Activated T-helper 1 cell treated with anti-CD3 and anti-CD28 coated beads, Interleukin-12 subunit alpha, Interleukin-12 subunit beta, Interleukin-2, Interleukin-4 antibody, amounts not matched to agents 30 ng/mL and 10 ng/mL and 1 ng/mL, durations not matched to agents 14 hours and 24 hours and 36 hours (primary cell): Measurements from ENCODE around the gene TMEM219. TPM values are rescaled to one million over a fixed set of nuclear protein-coding genes. Genes with fewer than 3 reads are reported as not detected.
A peak's percentile ranks its signal among the peaks of the same experiment; 100 is the strongest.
"Not testable (repeated sequence)": the region's sequence is repeated elsewhere in the genome, so short reads cannot be mapped to it uniquely, and the experiment has no call there.

Source experiments
- DNase-seq: peaks from one replicate; pipeline ENCODE4 v3.0.0; 2021; ENCODE audit warnings: low spot score
- H3K27ac Mint-ChIP-seq: one replicate; pipeline ENCODE4 v1.8.0; 2021; ENCODE audit warnings: mild to moderate bottlenecking, mixed read lengths
- H3K27me3 Mint-ChIP-seq: one replicate; pipeline ENCODE4 v1.8.0; 2022; ENCODE audit warnings: mild to moderate bottlenecking, moderate library complexity, mixed read lengths; ENCODE audit not compliant: insufficient read depth
- H3K36me3 Mint-ChIP-seq: one replicate; pipeline ENCODE4 v1.8.0; 2021; ENCODE audit warnings: low read depth, mixed read lengths
- H3K4me1 Mint-ChIP-seq: one replicate; pipeline ENCODE4 v1.8.0; 2021; ENCODE audit warnings: low read depth, mixed read lengths
- H3K4me3 Mint-ChIP-seq: one replicate; pipeline ENCODE4 v1.8.0; 2021; ENCODE audit warnings: mild to moderate bottlenecking, moderate library complexity, mixed read lengths
- H3K9me3 Mint-ChIP-seq: one replicate; pipeline ENCODE4 v1.8.0; 2021; ENCODE audit warnings: mixed read lengths
- intact Hi-C: fragments of 100-400 bp; cut with micrococcal nuclease; formaldehyde crosslinking; loops from one replicate; pipeline ENCODE4 v1.15.1; 2024
- total RNA-seq: library from RNA; stranded (reverse); gene quantifications from 2 replicates; pipeline ENCODE4 v1.2.3, GENCODE V29; 2022

Gene TMEM219
- total RNA-seq, 1 donor from 2014 or later: 43.7 TPM

DNA sequence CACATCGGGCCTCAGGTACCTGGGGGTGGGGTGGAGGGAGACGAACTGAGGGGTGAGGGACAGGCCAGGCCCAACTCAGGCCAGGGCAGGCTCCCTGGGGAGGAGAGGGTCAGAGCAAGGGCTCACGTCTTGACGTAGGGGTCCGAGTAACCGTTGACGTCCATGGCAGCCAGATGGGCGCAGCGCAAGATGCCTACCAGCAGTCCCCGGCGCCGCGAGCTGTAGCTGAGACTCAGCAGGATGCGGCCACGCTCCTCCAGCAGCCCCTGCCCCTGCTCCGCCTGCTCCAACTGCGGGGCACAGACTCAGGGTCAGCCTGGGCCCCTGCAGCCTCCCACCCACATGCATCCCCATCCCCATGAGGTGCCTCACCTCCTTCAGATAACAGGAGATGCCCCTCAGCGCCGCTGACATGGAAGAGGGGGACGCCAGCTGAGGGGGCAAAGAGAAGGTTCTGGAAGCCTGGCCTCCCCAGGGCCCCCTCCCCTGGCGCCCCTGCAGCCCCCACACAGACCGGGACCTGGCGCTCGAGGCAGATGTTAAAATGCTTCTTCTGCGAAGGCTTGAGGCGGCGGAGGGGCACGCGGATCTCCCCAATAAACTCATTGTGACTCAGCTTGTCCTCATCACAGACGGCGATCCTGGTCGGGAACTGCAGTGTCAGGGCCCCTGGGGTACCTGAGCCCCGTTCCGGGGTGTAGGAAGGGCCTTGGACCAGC lies 44.9 kb downstream of the TMEM219 start:
- H3K27ac Mint-ChIP-seq: no peak overlapping the region
- H3K4me3 Mint-ChIP-seq: no peak overlapping the region
- H3K4me1 Mint-ChIP-seq: peaks cover 2% of the 10 kb centered on the region
- intact Hi-C loops: loop anchor here (5.0 kb wide), 1 partner anchor 305 kb away; no protein-coding TSS in a partner anchor
- DNase-seq: no peak
- H3K36me3 Mint-ChIP-seq: peaks cover 8% of the 10 kb centered on the region
- peaks cover 20% of the 10 kb centered on the region for H3K27me3 Mint-ChIP-seq
- no peaks in the 10 kb centered on the region for H3K9me3 Mint-ChIP-seq

DNA sequence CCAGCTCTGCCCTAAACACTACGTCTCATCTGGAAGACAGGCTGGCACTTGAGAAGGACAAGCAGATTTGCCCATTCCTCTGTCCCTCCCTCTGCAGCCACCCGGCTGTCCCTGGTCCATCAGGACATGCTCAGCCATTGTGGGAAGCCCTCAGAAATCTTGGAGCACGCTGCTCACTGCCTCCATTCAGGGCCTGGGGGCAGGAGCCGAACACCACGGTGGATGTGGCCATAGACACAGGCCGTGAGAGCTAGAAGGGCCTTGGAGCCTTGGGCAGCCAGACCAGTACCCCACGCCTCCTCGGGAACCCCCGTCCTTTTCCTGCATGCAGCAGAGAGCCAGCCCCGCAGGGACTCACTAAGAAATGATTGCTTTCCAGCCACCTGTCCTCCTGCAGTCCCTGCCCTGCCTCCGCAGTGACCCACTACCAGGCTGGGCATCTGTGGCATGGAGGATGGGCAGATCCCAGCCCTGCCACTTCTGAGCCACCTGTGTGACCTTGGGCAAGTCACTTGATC lies 45.6 kb downstream of the TMEM219 start:
- intact Hi-C loops: loop anchor here (5.0 kb wide), 1 partner anchor 305 kb away; no protein-coding TSS in a partner anchor
- Mint-ChIP-seq H3K36me3 (peaks cover 3% of the 10 kb centered on the region), H3K27me3 (peaks cover 25% of the 10 kb centered on the region), H3K4me1 (peaks cover 6% of the 10 kb centered on the region), H3K9me3 (no peaks in the 10 kb centered on the region), H3K27ac (no peak overlapping the region), H3K4me3 (no peak overlapping the region)
- no peak for DNase-seq

DNA sequence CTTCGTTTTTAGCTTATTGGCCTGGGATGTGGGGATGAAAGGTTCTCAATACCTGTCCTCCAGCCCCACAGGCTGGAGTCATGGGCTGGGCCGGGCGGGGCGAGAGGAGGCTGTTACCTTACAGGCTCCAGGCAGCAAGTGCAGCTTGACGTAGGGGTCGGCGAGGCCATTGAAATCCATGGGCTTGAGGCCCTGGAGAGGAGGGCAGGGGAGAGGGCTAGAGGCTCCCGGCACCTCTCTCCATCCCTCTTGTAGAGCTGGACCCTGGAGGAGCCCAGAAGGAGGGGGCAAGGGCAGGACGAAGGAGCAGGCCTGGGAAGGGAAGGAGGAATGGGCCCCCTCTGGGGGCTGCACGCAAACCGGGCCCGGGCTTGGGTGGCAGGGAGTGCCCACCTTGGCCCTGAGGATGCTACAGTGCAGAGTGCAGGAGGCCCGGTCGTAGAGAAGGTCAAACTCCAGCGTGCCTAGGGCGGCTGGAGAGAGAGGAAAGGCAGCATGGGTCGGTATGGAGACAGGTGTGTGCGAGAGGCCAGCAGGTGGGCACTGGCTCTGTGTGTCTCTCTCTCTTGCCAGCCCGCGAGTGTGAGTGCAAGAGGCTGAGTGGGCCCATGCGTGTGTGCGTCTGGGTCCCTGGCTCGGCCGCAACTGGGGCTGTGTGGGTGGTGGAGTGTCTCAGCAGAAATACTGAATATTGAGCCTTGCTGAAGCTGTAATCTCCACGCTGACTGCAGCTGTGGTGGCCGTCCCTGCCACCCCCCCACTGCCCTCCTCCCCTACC lies 47.4 kb downstream of the TMEM219 start:
- Mint-ChIP-seq H3K9me3 (no peaks in the 10 kb centered on the region), H3K4me1 (peaks cover 6% of the 10 kb centered on the region), H3K36me3 (no peaks in the 10 kb centered on the region), H3K27ac (no peak overlapping the region), H3K27me3 (peaks cover 29% of the 10 kb centered on the region), H3K4me3 (no peak overlapping the region)
- intact Hi-C loops: loop anchor here (5.0 kb wide), 1 partner anchor 307 kb away; no protein-coding TSS in a partner anchor
- DNase-seq: no peak

DNA sequence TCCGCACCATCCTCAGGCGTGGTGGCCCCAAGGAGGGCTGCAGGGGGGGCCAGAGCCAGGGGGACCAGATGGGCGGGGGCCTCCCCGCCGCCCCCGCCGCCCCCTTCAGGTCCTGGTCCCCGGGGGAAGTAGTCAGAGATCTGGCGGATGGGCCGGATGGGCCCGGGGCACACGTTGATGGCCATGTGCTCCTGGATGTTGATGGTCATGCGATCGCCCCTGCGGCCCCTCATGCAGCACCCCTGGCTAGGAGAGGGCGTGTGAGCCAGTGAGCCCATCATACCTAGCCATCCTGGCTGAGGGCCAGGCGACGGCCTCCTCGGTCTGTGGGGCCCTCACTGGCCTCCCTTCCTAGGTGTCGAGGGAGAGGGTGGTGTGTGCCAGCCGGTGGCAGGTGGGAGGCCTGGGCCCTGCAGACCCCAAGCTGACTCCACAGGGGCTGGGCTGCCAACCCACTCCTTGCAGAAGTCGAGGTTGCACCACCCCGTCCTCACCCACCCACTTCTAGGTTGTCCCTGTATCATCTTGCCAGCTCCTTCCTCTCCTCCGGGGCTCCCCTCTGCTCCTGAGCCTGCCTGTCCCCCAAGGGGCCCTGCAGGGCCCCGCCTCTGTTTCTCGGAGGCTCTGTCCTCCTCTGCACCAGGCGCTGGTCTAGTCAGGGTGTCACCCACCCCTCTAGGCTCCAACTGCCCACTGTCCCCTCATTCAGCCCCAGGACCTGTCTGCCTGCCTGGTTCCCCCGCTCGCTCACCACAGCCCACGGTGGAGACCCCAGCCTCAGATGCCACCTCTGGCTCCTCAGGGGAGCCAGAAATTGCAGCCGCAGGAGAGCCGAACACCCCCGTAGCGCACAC lies 48.3 kb downstream of the TMEM219 start:
- Mint-ChIP-seq H3K4me3 (peak overlapping the region; percentile 64), H3K27ac (no peak overlapping the region), H3K36me3 (no peaks in the 10 kb centered on the region), H3K27me3 (peaks cover 29% of the 10 kb centered on the region), H3K4me1 (peaks cover 6% of the 10 kb centered on the region), H3K9me3 (no peaks in the 10 kb centered on the region)
- intact Hi-C loops: loop anchor here (5.0 kb wide), 1 partner anchor 308 kb away; no protein-coding TSS in a partner anchor
- DNase-seq: no peak

DNA sequence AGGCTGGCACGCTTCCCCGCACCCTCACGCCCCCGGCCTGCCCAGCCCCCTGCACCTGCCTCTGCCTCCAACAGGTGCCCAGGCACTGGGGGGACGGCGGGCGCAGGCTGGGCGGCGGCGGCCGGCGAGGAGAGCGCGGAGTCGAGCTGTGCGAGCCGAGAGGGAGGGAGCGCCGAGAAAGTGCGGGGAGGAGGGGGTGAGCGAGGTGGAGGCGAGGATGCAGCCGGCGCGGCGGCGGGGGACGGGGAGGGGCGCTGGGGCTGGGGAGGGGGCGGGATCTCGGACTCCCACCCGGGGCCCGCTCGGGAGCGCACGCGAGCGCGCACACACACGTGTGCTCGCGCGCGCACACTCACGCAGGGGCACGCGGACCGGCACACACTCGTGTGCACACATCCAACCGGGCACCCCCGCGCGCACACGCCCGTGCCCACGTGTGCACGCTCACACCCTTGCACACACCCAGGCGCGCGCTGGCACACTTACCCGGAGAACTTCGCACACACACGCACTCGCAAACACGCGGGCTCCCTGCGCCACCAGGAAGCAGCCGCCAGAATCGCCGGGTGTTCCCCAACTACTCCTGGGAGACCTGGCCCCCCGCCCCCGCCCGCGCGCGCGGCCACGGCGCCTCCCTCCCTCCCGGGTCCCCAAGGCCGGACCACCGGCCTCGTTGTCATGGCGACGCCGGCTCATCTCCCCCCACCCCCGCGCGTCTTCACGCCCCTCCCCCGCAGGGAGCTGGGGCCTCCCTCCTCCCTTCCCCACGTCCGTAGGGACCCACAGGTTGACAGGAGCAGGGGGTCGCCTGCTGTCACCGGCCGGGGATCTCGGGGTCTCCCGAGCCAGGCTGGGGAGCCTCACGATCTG lies 49.2 kb downstream of the TMEM219 start, which contains the start of gene DOC2A:
Gene DOC2A, minus strand, starts transcription at position 184 of the 870 bp plus-strand sequence. CDS start 805 bp downstream, outside the sequence.
- intact Hi-C loops: no loop called here

DNA sequence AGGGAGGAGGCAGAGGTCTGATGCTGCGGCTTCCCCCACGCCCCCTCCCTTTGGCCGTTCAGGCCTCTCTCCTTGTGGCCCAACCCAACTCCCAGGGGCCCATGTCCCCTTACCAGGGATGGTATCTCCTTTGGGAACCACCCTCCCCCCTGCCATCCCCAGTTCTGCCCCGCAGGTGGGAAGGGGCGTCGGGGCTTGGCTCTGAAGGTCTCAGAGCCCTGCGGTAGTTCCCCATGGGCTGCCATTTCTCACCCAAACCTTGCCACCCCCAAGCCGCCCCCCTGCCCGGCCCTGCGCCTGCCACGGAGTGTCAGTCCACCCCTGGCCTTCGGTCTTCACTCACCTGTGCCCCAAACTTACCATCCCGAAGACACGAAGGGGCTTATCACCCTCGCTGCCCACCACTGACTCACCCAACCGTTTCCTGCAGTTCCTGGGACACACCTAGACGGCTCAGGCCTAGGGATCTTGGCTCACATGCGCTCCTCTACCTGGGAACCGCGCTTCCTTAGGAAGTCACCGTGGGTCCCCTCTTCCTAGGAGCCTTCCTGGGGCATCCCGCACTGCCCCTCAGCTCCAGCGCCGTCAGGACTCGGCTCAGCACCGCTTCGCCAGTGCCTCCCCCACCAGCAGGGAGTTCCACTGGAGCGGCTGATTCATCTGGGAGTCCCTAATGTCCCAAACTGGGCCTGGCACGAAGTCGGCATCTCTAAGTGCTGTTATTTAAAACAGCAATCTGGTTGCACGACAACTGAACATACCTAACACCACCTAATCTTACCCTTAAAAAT lies 50.0 kb downstream of the TMEM219 start:
- H3K27ac Mint-ChIP-seq: peak overlapping the region; percentile 86
- no peaks in the 10 kb centered on the region for H3K36me3 Mint-ChIP-seq
- H3K4me1 Mint-ChIP-seq: peaks cover 6% of the 10 kb centered on the region
- no peaks in the 10 kb centered on the region for H3K9me3 Mint-ChIP-seq
- DNase-seq: no peak
- intact Hi-C loops: no loop called here
- H3K27me3 Mint-ChIP-seq: peaks cover 29% of the 10 kb centered on the region
- H3K4me3 Mint-ChIP-seq: peak overlapping the region; percentile 87

More for the DNA sequence above, 49.2 kb downstream of the TMEM219 start, which contains the start of gene DOC2A:
- H3K4me3 Mint-ChIP-seq: peak within 1 kb of the TSS; percentile 87
- no peak within 1 kb of the TSS for H3K27ac Mint-ChIP-seq
- no peak for DNase-seq
- H3K9me3 Mint-ChIP-seq: no peaks in the 10 kb centered on the region
- peaks cover 6% of the 10 kb centered on the region for H3K4me1 Mint-ChIP-seq
- no peaks in the 10 kb centered on the region for H3K36me3 Mint-ChIP-seq
- peaks cover 29% of the 10 kb centered on the region for H3K27me3 Mint-ChIP-seq

DNA sequence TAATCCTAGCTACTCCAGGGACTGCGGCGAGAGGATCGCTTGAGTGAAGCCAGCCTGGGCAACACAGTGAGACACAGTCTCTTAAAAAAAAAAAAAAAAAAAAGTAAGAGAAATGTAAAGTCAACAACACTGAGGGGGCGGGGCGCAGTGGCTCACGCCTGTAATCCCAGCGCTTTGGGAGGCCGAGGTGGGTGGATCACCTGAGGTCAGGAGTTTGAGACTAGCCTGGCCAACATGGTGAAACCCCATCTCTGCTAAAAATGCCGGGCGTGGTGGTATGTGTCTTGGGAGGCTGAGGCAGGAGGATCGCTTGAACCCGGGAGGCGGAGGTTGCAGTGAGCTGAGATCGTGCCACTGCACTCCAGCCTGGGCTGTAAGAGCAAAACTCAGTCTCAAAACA lies 50.7 kb downstream of the TMEM219 start:
- H3K4me3 Mint-ChIP-seq, H3K4me1 Mint-ChIP-seq, intact Hi-C loops, DNase-seq, H3K27ac Mint-ChIP-seq, H3K36me3 Mint-ChIP-seq, H3K9me3 Mint-ChIP-seq: not testable (repeated sequence)
- peaks cover 29% of the 10 kb centered on the region for H3K27me3 Mint-ChIP-seq

DNA sequence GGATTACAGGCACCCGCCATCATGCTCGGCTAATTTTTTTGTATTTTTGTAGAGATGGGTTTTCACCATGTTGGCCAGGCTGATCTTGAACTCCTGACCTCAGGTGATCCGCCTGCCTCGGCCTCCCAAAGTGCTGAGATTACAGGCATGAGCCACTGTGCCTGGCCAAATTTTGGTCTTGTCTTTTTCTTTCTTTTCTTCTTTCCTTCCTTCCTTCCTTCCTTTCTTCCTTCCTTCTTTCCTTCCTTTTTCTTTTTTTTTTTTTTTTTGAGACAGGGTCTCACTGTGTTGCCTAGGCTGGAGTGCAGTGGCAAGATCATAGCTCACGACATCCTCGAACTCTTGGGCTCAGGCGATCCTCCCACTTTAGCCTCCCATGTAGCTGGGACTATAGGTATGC lies 53.6 kb downstream of the TMEM219 start:
- H3K9me3 Mint-ChIP-seq, intact Hi-C loops, DNase-seq, H3K4me3 Mint-ChIP-seq, H3K36me3 Mint-ChIP-seq, H3K27ac Mint-ChIP-seq: not testable (repeated sequence)
- Mint-ChIP-seq H3K27me3 (peaks cover 21% of the 10 kb centered on the region), H3K4me1 (peaks cover 12% of the 10 kb centered on the region)

DNA sequence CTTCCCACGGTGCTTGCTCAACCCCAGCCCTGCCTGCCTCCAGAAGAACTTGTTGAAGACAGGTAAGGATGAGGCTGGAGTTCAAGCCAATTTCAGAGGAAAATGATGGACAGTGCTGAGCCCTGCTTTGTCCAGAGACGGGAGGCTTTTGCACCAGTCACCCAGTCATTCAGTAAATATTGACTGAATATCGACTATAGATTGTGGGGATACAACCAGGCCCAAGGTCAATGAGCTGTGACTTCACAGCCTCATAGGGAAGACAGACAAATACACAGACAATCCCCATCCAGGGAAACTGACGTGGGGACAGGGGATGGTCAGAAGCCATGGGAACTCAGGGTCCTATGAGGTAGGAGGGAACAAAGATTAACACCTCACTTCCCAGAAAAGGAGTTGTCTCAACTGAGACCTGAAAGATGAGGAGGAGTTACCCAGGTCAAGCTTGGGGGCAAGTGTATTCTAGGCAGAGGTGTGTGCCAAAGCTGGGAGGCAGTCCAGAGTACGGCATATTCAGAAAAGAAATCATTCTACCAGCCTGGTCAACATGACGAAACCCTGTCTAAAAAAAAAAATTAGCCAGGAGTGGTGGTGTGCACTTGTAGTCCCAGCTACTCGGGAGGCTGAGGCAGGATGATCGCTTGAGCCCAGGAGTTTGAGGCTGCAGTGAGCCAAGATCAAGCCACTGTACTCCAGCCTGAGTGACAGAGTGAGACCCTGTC lies 54.8 kb downstream of the TMEM219 start:
- H3K27ac Mint-ChIP-seq: no peak overlapping the region
- H3K36me3 Mint-ChIP-seq: no peaks in the 10 kb centered on the region
- H3K9me3 Mint-ChIP-seq: no peaks in the 10 kb centered on the region
- DNase-seq: no peak
- H3K27me3 Mint-ChIP-seq: peaks cover 22% of the 10 kb centered on the region
- intact Hi-C loops: no loop called here
- H3K4me1 Mint-ChIP-seq: peaks cover 22% of the 10 kb centered on the region
- no peak overlapping the region for H3K4me3 Mint-ChIP-seq

DNA sequence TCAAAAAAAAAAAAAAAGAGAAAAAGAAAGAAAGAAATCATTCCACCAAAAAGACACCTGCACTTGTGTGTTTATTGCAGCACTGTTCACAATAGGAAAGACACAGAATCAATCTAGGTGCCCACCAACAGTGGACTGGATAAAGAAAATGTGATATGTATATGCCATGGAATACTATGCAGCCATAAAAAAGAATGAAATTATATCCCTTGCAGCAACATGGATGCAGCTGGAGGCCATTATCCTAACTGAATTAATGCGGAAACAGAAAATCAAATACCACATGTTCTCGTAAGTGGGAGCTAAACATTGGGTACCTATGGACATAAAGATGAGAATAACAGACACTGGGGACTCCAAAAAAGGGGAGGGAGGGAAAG lies 55.4 kb downstream of the TMEM219 start:
- Mint-ChIP-seq H3K27ac (no peak overlapping the region), H3K27me3 (peaks cover 17% of the 10 kb centered on the region), H3K4me3 (no peak overlapping the region), H3K36me3 (no peaks in the 10 kb centered on the region), H3K9me3 (no peaks in the 10 kb centered on the region), H3K4me1 (peaks cover 17% of the 10 kb centered on the region)
- intact Hi-C loops: no loop called here
- DNase-seq: no peak

DNA sequence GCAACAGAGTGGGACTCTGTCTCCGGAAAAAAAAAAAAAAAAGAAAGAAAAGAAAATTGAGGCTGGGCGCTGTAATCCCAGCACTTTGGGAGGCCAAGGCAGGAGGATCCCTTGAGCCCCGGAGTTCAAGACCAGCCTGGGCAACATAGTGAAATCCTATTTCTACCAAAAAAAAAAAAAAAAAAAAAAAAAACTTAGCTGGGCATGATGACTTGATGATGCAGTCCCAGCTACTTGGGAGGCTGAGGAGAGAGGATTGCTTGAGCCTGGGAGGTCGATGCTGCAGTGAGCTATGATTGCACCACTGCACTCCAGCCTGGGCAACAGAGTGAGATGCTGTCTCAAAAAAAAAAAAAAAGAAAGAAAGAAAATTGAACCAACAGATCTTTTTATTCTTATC lies 56.1 kb downstream of the TMEM219 start:
- H3K36me3 Mint-ChIP-seq, DNase-seq, H3K9me3 Mint-ChIP-seq: not testable (repeated sequence)

More for the DNA sequence above, 56.1 kb downstream of the TMEM219 start:
- H3K4me3 Mint-ChIP-seq, intact Hi-C loops, H3K27ac Mint-ChIP-seq: not testable (repeated sequence)
- Mint-ChIP-seq H3K4me1 (peaks cover 17% of the 10 kb centered on the region), H3K27me3 (peaks cover 12% of the 10 kb centered on the region)
